ENCODE data around the gene UGT1A3. TPM values are rescaled to one million over a fixed set of nuclear protein-coding genes. Genes with fewer than 3 reads are reported as not detected.

UGT1A3 gene
- not detected for total RNA-seq
- polyA plus RNA-seq = not detected

GRCh38 chr2:233728723-233729301, at the start of gene UGT1A3:
Gene UGT1A3 (plus strand): TSS chr2:233729042. CDS start chr2:233729127, 85 bp downstream.
- DNase-seq (no peak), ATAC-seq (no peak), FAIRE-seq (no peak)
- Histone ChIP-seq H3K9me3 (no peaks in the 10 kb centered on the region), H3K27ac (no peak within 1 kb of the TSS), H3K36me3 (no peaks in the 10 kb centered on the region), H3K4me1 (no peaks in the 10 kb centered on the region), H3K4me3 (no peak within 1 kb of the TSS), H3K27me3 (no peaks in the 10 kb centered on the region)
- intact Hi-C loops (cut with DNase I) = no loop called here
- TF ChIP-seq CTCF (IDR thresholded peaks at IDR 0.05) = no peak
- WGBS, 2 donors = 44 to 54% methylated on average over 8 of the region's 8 CpGs

DNA sequence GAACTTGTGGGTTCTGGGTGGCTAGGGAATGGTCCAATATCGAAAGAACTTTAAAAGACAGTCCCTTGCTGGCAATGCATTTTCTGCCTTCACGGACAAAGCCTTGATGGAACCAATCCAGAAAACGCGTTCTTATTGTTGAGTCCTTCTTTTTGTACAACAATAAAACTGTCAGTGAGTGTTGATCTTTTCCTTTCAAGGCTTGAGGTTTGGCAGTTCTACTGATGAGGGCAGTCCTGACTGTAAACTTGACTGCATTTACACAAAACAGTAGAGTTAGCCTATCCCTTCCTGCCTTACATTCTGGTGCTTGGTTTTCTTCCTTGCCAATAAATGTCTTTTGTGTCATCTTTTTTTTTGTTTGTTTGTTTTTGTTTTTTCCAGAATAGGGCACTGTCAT, 49.6 kb upstream of the UGT1A3 start:
- Histone ChIP-seq H3K36me3 (no peaks in the 10 kb centered on the region), H3K27ac (no peak overlapping the region), H3K9me3 (no peaks in the 10 kb centered on the region), H3K4me3 (no peak overlapping the region), H3K27me3 (no peaks in the 10 kb centered on the region), H3K4me1 (no peaks in the 10 kb centered on the region)
- DNase-seq (no peak), FAIRE-seq (no peak), ATAC-seq (no peak)
- no peak for TF ChIP-seq CTCF (IDR thresholded peaks at IDR 0.05)
- intact Hi-C loops (cut with DNase I) = no loop called here
- 54 to 59% methylated on average over 4 of the region's 4 CpGs for WGBS, 2 donors

DNA sequence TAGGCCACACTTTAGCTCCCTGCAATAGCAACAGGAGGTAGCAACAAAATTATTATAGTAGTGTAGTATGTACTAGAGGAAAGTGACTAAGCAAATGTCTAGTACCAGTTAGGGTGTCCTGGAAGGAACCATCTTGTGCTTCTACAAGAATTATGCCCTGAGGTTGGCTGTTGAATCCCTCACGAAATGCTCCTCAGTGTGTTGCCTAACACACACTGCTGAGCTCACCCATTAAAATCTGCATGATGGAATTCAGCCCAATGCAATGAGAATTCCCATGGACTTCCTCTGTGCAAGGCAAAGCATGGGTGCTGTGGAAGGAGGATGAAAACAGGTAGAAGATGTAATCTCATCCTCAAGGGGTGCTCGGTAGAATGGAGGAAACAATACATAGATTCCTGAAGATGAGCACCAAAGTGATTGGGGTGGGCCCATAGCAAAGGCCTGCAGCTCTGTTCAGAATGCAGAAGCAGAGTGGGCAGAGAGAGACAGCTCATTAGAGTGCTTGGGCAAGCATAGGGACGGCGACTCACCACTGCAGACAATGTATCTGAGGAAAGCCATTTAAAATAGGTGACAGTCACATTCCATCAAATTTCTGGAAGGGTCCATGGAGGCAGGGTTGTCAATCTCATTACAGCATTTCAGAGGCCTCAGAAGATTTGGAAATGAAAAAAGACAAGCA, 48.3 kb upstream of the UGT1A3 start:
- Histone ChIP-seq H3K9me3 (no peaks in the 10 kb centered on the region), H3K4me3 (no peak overlapping the region), H3K36me3 (no peaks in the 10 kb centered on the region), H3K4me1 (no peaks in the 10 kb centered on the region), H3K27ac (no peak overlapping the region), H3K27me3 (no peaks in the 10 kb centered on the region)
- FAIRE-seq (no peak), DNase-seq (no peak), ATAC-seq (no peak)
- 83 to 85% methylated on average over 4 of the region's 4 CpGs for WGBS, 2 donors
- TF ChIP-seq CTCF (IDR thresholded peaks at IDR 0.05) = no peak
- intact Hi-C loops (cut with DNase I) = no loop called here

DNA sequence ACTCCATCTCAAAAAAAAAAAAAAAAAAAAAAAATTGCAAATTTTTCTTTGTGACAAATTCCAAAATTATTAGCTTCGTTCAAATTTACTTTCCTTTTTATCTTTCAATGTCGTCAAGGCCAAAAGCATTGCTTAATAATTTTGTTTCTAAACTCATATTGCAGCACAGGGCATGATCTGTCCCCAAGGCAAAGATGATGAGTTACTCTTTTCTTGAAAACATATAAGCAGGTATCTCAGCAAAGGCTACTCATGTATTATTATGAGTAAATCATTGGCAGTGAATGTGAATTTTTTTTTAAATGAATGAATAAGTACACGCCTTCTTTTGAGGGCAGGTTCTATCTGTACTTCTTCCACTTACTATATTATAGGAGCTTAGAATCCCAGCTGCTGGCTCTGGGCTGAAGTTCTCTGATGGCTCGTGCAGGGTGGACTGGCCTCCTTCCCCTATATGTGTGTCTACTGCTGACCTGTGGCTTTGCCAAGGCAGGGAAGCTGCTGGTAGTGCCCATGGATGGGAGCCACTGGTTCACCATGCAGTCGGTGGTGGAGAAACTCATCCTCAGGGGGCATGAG, 47.2 kb upstream of the UGT1A3 start, which contains the start of gene UGT1A7:
Gene UGT1A7, plus strand, starts transcription at position 381 of the 579 bp plus-strand sequence. Its CDS starts 37 bp downstream, at position 418.
- H3K4me1 ChIP-seq = no peaks in the 10 kb centered on the region
- FAIRE-seq (no peak), ATAC-seq (no peak), DNase-seq (no peak)
- 47 to 59% methylated on average over 5 of the region's 5 CpGs for WGBS, 2 donors
- H3K36me3 ChIP-seq = no peaks in the 10 kb centered on the region
- H3K27me3 ChIP-seq = no peaks in the 10 kb centered on the region
- no peaks in the 10 kb centered on the region for H3K9me3 ChIP-seq
- no peak within 1 kb of the TSS for H3K4me3 ChIP-seq
- no peak within 1 kb of the TSS for H3K27ac ChIP-seq
- TF ChIP-seq CTCF (IDR thresholded peaks at IDR 0.05) = no peak
- intact Hi-C loops (cut with DNase I) = no loop called here

GRCh38 chr2:233684640-233685039, 44.2 kb upstream of the UGT1A3 start:
- FAIRE-seq (no peak), ATAC-seq (no peak)
- no peak for TF ChIP-seq CTCF (IDR thresholded peaks at IDR 0.05)

More at GRCh38 chr2:233684640-233685039, 44.2 kb upstream of the UGT1A3 start:
- 64 to 75% methylated on average over 1 of the region's 1 CpG for WGBS, 2 donors
- Histone ChIP-seq H3K36me3 (no peaks in the 10 kb centered on the region), H3K27me3 (no peaks in the 10 kb centered on the region), H3K4me3 (no peak overlapping the region), H3K4me1 (no peaks in the 10 kb centered on the region), H3K9me3 (no peaks in the 10 kb centered on the region), H3K27ac (no peak overlapping the region)
- intact Hi-C loops (cut with DNase I) = no loop called here
- no peak for DNase-seq

Measured in pancreas (tissue), 10 donors.